OCI-LY1 (cell line): ENCODE measurements around the gene PTH2R.

Experiments
- CTCF ChIP-seq: fragments of 200-600 bp; sonication (generic), shearing (Covaris generic); IDR thresholded peaks from 2 replicates; pipeline ENCODE4 v1.5.1; 2017; ENCODE audit warnings: mild to moderate bottlenecking, antibody characterized with exemption, low read length, moderate library complexity, mixed read lengths
- EZH2 ChIP-seq: fragments of 200-600 bp; sonication (generic), shearing (Covaris generic); IDR thresholded peaks from 2 replicates; pipeline ENCODE4 v1.8.0; 2017; ENCODE audit warnings: borderline replicate concordance, mixed run types, mild to moderate bottlenecking, antibody characterized with exemption, low read length, moderate library complexity, mixed read lengths

GRCh38 chr2:208356846-208357574, 49.6 kb upstream of the PTH2R start:
- TF ChIP-seq CTCF: no peak
- no peak for TF ChIP-seq EZH2
